SU-DHL-6 (cell line): ENCODE results near the gene GTF2IRD2.
"Not testable (repeated sequence)": the region's sequence is repeated elsewhere in the genome, so short reads cannot be mapped to it uniquely, and the experiment has no call there.

Experiments used
- CTCF ChIP-seq: fragments of 200-600 bp; sonication (generic); IDR thresholded peaks from one replicate; pipeline ENCODE4 v1.5.1; 2017; ENCODE audit warnings: antibody characterized with exemption, mild to moderate bottlenecking, low read length, moderate library complexity; ENCODE audit not compliant: insufficient read depth, poor library complexity, severe bottlenecking
- EZH2phosphoT487 ChIP-seq: fragments of 200-600 bp; sonication (generic), shearing (Covaris generic); conservative IDR thresholded peaks from 2 replicates; pipeline ENCODE4 v1.6.1; 2018; ENCODE audit warnings: mild to moderate bottlenecking, antibody characterized with exemption, low read length, moderate library complexity, mixed read lengths

DNA sequence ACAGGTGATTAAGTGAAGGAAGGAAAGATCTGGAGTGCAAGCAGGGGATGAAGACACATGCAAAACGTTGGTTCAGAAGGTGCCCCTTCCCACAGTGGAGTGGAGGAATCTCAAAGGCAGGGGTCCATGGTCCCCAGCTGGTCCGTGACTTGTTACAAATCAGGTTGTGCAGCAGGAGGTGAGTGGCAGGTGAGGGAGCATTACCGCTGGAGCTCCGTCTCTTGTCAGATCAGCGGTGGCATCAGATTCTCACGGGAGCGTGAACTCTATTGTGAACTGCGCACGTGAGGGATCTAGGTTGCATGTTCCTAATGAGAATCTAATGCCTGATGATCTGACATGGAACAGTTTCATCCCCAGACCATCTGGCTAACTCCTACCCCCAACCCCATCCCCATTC is 21.1 kb upstream of the GTF2IRD2 start:
- TF ChIP-seq CTCF, EZH2phosphoT487: not testable (repeated sequence)
